ENCODE results near the gene ADAMTS7.
"Not testable (repeated sequence)": the region's sequence is repeated elsewhere in the genome, so short reads cannot be mapped to it uniquely, and the experiment has no call there.

ADAMTS7 gene

DNA sequence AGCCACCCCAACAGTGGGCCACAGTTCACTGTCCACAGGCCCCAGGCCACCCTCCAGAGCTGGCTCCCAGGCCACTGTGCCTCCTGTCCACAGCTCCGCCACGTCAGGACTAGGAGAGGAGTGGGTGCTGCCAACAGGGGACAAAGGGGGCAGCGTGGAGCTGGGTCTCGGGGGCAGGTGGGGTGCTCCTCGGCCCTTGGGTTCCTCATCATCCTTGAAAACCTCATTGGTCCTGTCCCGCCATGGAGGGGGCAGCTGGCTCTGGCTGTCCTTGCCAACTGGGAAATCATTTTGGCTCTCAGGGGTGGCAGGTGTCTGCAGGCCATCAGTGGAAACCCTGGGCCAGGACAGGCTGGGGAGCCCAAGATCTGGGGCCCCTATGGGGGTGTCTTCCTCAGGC, 45.2 kb downstream of the ADAMTS7 start:
- DNase-seq (ENCODE audit: low spot score): no peak

DNA sequence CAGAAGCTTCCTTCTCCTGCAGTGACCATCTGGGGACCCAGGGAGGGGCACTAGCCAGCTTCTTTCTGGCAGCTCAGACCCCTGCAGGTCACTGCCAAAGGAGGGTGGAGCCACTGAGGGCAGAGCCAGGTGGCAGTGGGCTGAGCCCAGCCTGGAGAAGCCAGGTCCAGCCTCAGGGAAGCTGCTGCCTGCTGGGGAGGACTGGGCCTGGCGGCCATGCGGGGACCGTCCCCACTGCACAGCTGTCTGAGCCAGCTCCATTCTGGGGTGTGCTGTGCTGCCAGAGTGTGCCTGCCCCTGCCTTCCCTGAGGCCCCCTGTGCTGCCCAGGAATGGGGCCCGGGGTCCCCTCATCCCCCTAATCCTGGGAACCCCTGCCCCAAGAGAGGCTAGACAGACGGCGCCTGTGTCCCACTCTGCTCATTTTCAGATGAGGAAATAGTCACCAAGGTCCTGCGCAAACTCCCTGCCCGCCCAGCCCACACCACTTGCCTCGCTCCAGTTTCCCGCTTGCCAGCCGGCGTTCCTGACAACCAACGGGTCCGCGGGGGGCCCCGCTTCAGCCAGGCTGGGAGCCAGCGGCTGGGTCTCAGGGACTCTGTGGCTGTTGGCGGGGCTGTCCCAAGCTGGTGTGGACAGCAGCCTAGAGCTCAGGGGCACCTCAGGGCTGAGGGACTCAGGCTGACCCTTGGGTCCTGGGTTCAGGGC, 46.0 kb downstream of the ADAMTS7 start:
- DNase-seq (ENCODE audit: low spot score): not testable (repeated sequence)

DNA sequence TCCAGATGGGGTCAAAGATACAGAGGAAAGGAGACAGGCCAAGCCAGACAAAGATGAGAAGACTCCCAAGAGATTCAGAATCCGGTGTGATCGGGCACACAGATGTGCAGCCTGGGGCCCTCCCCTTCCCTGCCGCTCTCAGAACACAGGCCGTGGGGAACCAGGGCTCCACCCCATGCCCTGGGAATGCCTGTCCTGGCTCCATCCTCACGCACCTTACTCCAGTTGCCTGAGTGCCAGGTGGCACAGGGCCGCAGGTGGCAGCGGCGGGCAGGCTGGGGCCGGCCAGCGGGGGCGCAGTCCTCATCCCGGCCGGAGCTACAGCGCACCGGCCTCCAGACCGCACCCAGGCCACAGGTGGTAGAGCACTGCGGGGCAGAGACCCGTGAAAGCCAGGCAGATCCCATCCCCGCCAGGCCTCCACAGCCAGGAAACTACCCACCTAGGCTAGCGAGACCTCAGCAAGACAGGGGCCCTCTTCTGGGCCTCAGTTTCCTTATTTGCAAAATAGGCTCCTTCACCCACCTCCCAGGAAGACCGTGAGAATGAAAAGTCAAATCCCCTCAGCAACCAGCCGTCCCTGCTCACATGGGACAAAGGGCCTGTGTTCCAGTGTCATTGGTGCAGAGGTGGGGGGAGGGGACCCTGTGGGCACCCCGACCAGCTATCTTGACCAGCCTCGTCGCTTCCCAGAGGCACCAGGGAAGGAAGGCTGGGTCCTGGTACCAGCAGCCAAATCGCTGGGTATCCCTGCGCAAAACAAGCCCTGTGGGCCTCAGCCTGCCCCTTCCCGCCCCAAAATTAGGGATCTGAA, 46.7 kb downstream of the ADAMTS7 start:
- DNase-seq (ENCODE audit: low spot score): not testable (repeated sequence)

GRCh38 chr15:78763796-78764241, 47.4 kb downstream of the ADAMTS7 start:
- DNase-seq (ENCODE audit: low spot score): no peak

GRCh38 chr15:78762985-78763795, 48.1 kb downstream of the ADAMTS7 start:
- no peak for DNase-seq (ENCODE audit: low spot score)

DNA sequence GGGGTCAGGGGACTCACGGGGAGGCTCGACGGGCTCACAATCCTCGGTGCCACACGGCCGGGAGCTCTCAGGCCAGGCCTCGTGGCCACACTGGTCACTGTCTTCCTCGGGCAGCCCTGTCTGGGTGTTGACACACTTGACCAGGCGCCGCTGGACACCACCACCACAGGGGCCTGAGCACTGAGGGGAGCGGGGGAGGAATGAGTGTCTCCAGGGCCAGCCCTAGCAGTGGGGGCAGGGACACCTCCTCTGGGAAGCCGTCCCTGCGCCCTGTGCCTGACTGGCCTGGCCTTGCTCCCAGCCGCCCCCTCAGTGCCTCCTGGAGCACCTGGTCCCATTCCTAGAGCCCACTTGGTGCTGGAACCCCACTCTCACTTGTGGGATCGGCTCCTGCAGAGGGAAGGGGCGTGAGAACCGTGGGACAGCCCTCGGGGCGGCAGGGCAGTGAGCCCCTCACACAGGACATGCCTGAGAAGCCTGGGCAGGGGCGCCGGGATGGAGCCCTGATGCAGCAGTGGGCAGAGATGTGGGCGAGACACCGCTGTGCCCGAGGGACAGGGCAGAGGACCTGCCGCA, 48.8 kb downstream of the ADAMTS7 start:
- DNase-seq (ENCODE audit: low spot score): not testable (repeated sequence)

- DNase-seq (ENCODE audit: low spot score): no peak
Measured at GRCh38 chr15:78761891-78762385, 49.3 kb downstream of the ADAMTS7 start.

DNA sequence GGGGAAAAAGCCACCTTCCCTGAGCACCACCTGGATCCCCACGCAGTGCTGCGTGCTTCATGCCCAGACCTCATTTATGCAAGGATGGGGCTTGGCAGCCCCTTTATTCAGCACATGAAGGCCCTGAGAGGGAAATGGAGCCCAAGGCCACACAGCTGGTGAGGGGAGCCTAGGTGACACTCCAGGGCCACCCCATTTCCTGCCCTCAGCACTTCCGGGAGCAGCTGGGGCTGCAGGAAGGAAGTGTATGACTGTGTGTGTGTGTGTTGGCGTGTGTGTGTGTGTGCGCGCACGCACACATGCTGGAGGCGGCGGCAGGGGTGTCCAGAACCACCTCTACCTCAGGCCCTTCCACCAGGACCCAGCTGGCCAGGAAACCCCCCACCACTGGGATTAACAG, 49.8 kb downstream of the ADAMTS7 start:
- not testable (repeated sequence) for DNase-seq (ENCODE audit: low spot score)

DNA sequence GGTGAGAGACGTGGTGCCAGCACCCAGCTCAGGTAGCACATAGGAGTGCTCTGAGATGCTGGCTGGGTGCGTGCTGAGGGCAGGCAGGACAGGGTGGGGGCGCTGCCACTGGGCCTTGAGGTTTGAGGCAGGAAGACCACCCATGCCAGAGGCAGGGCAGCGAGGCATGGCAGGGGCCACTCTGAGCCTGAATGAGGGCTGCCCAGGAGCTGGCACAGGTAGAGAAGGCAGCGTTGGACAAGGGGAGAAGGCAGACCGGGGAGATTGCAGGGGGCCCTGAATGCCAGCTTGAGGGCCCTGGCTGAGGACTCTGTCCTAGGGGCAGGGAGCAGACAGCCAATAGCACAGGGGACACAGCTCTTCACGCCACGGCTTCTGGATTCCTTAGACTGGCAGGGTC, 50.2 kb downstream of the ADAMTS7 start:
- DNase-seq (ENCODE audit: low spot score): no peak

- not testable (repeated sequence) for DNase-seq (ENCODE audit: low spot score)
Measured at GRCh38 chr15:78760091-78760882, 51.0 kb downstream of the ADAMTS7 start.

- not testable (repeated sequence) for DNase-seq (ENCODE audit: low spot score)
Measured at GRCh38 chr15:78759361-78759998, 51.8 kb downstream of the ADAMTS7 start.

GRCh38 chr15:78758486-78759200, 52.6 kb downstream of the ADAMTS7 start:
- DNase-seq (ENCODE audit: low spot score): not testable (repeated sequence)

- not testable (repeated sequence) for DNase-seq (ENCODE audit: low spot score)
Measured at GRCh38 chr15:78758084-78758483, 53.2 kb downstream of the ADAMTS7 start.

DNA sequence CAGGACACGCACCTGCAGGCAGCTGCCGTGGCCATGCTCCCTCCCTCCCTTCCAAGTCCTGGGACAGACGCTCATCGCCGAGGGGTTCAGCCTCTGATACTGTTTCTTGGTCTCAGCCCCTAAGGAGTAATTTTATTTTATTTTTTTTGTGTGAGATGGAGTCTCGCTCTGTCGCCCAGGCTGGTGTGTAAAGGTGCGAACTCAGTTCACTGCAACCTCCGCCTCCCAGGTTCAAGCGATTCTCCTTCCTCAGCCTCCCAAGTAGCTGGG, 53.7 kb downstream of the ADAMTS7 start:
- no peak for DNase-seq (ENCODE audit: low spot score)

DNA sequence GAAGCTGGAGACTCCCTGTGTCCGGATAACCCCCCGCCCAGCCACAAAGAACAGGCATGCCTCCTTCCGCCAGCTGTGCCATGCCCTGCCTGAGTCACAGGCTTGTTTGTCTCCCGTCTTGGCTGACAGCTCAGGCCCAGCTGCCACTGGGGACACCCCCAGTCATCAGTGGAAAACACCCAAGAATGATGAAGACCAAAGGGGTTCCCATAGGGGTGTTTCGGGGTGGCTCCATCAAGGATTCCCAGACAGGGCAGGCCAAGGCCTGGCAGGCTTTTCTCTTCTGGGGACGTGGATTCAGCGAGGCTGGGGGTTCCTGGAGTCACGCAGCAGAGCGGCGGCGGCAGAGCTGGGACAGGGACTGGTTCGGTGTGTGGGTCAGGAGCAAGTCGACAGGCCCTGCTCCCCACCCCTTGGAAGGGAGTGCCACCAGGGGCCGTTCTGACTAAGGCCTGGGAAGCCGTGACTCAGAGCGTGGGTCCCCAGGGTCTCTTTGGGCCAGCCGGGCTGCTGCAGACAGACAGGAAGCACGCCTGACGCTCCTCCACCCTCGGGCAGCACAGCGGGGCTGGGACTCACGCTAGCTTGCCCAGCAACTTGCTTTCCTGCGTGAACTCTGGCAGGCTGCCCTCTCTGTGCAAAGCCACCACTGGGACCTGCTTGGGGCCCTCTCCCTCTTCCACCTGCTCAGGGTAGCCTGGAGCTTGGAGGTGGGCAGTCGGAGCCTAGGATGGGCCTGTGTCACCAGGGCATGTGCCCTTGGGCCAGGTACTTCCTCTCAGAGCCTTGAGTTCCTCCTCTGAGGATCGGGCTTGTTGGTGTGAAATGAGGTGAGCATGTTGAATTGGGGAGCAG, 54.3 kb downstream of the ADAMTS7 start:
- peak; percentile 61 for DNase-seq (ENCODE audit: low spot score)

GRCh38 chr15:78755900-78756591, 55.2 kb downstream of the ADAMTS7 start:
- DNase-seq (ENCODE audit: low spot score): peak; percentile 44

DNA sequence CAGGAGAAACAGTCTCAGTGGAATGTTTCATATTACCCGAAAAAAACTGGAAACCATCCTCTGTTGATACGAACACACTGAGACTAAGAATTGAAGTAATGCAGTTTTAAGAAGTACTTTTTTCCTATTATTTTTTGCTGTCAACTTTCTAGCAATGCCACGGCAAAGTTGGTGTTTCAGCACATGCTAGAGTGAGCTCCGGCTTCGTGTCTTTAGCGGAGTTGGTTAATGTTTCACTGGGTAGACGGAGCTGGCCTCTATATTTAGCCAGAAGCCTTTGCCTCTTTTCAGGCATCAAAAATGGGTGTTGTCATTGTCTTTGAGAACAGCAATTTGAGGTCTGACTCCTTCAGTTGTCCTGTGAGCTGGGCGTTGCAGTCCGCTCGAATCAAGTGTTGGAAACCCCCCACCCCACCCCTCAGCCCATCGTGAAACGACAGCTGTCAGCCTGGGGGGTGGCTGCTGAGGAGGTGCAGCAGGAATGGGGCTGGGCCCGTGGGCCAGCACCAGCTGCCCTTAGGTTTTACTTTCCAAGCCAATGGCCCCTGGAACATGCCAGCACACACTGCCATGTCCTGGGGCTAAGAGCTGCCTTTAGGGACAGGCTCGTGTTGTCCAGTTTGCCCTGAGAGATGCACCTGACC, 56.5 kb downstream of the ADAMTS7 start:
- not testable (repeated sequence) for DNase-seq (ENCODE audit: low spot score)

Measured in GM03348 (cell line).